ENCODE data around the gene GABARAPL1.
A peak's percentile ranks its signal among the peaks of the same experiment; 100 is the strongest.

Gene GABARAPL1

GRCh38 chr12:10213168-10214135 is 775 bp downstream of the GABARAPL1 start (continued):
- TF ChIP-seq, protein P1, sequence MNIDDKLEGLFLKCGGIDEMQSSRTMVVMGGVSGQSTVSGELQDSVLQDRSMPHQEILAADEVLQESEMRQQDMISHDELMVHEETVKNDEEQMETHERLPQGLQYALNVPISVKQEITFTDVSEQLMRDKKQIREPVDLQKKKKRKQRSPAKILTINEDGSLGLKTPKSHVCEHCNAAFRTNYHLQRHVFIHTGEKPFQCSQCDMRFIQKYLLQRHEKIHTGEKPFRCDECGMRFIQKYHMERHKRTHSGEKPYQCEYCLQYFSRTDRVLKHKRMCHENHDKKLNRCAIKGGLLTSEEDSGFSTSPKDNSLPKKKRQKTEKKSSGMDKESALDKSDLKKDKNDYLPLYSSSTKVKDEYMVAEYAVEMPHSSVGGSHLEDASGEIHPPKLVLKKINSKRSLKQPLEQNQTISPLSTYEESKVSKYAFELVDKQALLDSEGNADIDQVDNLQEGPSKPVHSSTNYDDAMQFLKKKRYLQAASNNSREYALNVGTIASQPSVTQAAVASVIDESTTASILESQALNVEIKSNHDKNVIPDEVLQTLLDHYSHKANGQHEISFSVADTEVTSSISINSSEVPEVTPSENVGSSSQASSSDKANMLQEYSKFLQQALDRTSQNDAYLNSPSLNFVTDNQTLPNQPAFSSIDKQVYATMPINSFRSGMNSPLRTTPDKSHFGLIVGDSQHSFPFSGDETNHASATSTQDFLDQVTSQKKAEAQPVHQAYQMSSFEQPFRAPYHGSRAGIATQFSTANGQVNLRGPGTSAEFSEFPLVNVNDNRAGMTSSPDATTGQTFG (tag by site-specific recombination; IDR thresholded peaks at IDR 0.05; ENCODE audit: borderline replicate concordance), result no peak
- TF ChIP-seq ZNF341 (tag by site-specific recombination; IDR thresholded peaks at IDR 0.05; ENCODE audit: low read depth), result peak; percentile 7; the same call in 1 of the 2 replicates
- peak; percentile 68 for TF ChIP-seq WT1 (tag by site-specific recombination; IDR thresholded peaks at IDR 0.05)
- no peak for TF ChIP-seq ZNF791 (tag by site-specific recombination; IDR thresholded peaks at IDR 0.05)
- peak; percentile 29; the same call in 1 of the 2 replicates for TF ChIP-seq ZEB2 (tag by site-specific recombination; IDR thresholded peaks at IDR 0.05)
- peak; percentile 80 for TF ChIP-seq ZFHX2 (tag by site-specific recombination; conservative IDR thresholded peaks at IDR 0.05)

- ChIA-PET POLR2A (interaction anchor here (0.6 to 1.6 kb wide), 5 partner anchors 9 to 268 kb away, joined by 3 to 4 read pairs (median 3); partner anchors contain the start of gene KLRC3), CTCF (interaction anchor here (0.6 to 1.9 kb wide), 10 partner anchors 22 to 590 kb away, joined by 3 to 7 read pairs (median 4); no protein-coding TSS in a partner anchor)
- H3K27ac ChIP-seq (ENCODE audit: extremely low read depth, low read depth, low read length), result peak overlapping the region; percentile 93; the same call in 1 of the 2 replicates
- no peaks in the 10 kb centered on the region for H3K9me3 ChIP-seq (ENCODE audit: control insufficient read depth, insufficient read depth, low read depth, low read length)
- peaks cover 7 to 16% of the 10 kb centered on the region in 2 experiments; a peak in 2 of 3 replicates for H3K36me3 ChIP-seq (ENCODE audit: control insufficient read depth in 2 of 2, insufficient read depth in 1 of 2, low read length in 2 of 2)
- peaks cover 6% of the 10 kb centered on the region for H3K4me1 ChIP-seq (ENCODE audit: control insufficient read depth, insufficient read depth, low read length)
- H3K4me3 ChIP-seq (ENCODE audit: low read depth, low read length), result peak overlapping the region; percentile 98
- TF ChIP-seq, protein P2, sequence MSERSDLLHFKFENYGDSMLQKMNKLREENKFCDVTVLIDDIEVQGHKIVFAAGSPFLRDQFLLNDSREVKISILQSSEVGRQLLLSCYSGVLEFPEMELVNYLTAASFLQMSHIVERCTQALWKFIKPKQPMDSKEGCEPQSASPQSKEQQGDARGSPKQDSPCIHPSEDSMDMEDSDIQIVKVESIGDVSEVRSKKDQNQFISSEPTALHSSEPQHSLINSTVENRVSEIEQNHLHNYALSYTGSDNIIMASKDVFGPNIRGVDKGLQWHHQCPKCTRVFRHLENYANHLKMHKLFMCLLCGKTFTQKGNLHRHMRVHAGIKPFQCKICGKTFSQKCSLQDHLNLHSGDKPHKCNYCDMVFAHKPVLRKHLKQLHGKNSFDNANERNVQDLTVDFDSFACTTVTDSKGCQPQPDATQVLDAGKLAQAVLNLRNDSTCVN (tag by site-specific recombination; optimal IDR thresholded peaks at IDR 0.05), result no peak
- TF ChIP-seq, protein P3, sequence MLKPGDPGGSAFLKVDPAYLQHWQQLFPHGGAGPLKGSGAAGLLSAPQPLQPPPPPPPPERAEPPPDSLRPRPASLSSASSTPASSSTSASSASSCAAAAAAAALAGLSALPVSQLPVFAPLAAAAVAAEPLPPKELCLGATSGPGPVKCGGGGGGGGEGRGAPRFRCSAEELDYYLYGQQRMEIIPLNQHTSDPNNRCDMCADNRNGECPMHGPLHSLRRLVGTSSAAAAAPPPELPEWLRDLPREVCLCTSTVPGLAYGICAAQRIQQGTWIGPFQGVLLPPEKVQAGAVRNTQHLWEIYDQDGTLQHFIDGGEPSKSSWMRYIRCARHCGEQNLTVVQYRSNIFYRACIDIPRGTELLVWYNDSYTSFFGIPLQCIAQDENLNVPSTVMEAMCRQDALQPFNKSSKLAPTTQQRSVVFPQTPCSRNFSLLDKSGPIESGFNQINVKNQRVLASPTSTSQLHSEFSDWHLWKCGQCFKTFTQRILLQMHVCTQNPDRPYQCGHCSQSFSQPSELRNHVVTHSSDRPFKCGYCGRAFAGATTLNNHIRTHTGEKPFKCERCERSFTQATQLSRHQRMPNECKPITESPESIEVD (tag by site-specific recombination; IDR thresholded peaks at IDR 0.05), result peak; percentile 31; the same call in 1 of the 2 replicates
- TF ChIP-seq ZSCAN30 (tag by site-specific recombination; IDR thresholded peaks at IDR 0.05), result no peak
- no peak for TF ChIP-seq BCL6B (tag by site-specific recombination; IDR thresholded peaks at IDR 0.05)
- TF ChIP-seq ZNF48 (tag by site-specific recombination; IDR thresholded peaks at IDR 0.05), result no peak
- peak; percentile 59; the same call in 1 of the 2 replicates for TF ChIP-seq OSR2 (tag by site-specific recombination; IDR thresholded peaks at IDR 0.05)
- TF ChIP-seq ZBTB48 (tag by site-specific recombination; IDR thresholded peaks at IDR 0.05), result peak; percentile 60; the same call in 1 of the 2 replicates
- TF ChIP-seq ZBTB11 (tag by site-specific recombination; conservative IDR thresholded peaks at IDR 0.05; ENCODE audit: low read depth), result no peak
- no peak for TF ChIP-seq ZNF654 (tag by site-specific recombination; IDR thresholded peaks at IDR 0.05; ENCODE audit: low read depth)
- 0 out of 2 replicates have a peak, but pooled peaks have one; percentile 8 for TF ChIP-seq ZNF398 (tag by site-specific recombination; IDR thresholded peaks at IDR 0.05)
- TF ChIP-seq CTCF (tag by site-specific recombination; IDR thresholded peaks at IDR 0.05), result no peak
- TF ChIP-seq ZNF664 (tag by site-specific recombination; IDR thresholded peaks at IDR 0.05), result no peak
Observed at GRCh38 chr12:10214136-10214894, 1.6 kb downstream of the GABARAPL1 start.

Data from HEK293 (cell line).